Tibial nerve (tissue), 4 donors: ENCODE measurements around the gene SIRPA.

ENCODE experiments used
- EP300 ChIP-seq, 2 donors: sonication (generic); formaldehyde crosslinking; IDR thresholded peaks; one replicate each; pipeline ENCODE4 v1.6.1; 2017; ENCODE audit warnings: antibody characterized with exemption in 2 of 2, mild to moderate bottlenecking in 1 of 2
- POLR2A ChIP-seq, 2 donors: fragments of 450-650 bp; IDR thresholded peaks; one replicate each; pipeline ENCODE4 v1.6.1; 2017; ENCODE audit warnings: antibody characterized with exemption in 2 of 2, mild to moderate bottlenecking in 2 of 2, moderate library complexity in 2 of 2
- TF ChIP-seq, protein P1 (sequence below), 5 experiments: fragments of 200-600 bp in 3 of 5; fragments of 450-650 bp in 2 of 5; sonication (generic) in 3 of 5; IDR thresholded peaks; one replicate each; pipeline ENCODE4 v1.5.1; 2016 to 2019; ENCODE audit warnings: antibody characterized with exemption in 5 of 5, mild to moderate bottlenecking in 3 of 5, moderate library complexity in 2 of 5

DNA sequence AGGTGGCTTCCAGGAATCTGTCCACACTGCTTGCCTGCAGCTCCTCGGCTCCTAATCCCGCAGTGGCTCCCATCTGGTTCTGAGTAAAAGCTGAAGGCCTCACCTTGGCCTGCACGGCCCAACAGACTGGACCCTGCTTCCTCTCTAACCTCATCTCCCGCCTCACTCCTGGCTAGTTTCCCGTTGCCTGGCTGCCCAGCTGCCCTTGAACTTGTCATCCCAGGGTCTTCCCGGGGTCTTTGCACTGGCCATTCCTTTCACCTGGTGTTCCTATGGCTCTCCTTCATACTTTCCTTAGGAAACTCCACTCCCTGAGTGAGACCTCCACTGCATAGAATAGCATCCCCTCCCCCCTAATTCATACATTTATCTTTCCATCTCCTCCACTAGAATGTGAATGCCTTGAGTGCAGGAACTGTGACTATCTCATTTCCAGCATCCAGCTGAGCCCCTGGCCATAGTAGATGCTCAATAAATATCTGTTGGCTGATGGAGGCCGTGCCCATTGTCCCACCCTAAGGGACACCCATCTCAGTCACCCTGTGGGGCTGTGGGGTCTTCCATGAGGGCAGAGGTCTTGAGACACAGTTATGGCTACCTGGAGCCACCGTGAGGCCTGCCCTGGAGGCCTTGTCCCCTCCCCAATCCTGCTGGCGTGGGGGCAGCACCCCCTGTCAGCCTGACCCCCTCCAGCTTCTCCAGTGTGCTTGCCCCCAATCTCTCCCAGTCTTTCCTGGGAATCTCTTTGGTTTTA lies 9.1 kb upstream of the SIRPA start:
- TF ChIP-seq, protein P1, sequence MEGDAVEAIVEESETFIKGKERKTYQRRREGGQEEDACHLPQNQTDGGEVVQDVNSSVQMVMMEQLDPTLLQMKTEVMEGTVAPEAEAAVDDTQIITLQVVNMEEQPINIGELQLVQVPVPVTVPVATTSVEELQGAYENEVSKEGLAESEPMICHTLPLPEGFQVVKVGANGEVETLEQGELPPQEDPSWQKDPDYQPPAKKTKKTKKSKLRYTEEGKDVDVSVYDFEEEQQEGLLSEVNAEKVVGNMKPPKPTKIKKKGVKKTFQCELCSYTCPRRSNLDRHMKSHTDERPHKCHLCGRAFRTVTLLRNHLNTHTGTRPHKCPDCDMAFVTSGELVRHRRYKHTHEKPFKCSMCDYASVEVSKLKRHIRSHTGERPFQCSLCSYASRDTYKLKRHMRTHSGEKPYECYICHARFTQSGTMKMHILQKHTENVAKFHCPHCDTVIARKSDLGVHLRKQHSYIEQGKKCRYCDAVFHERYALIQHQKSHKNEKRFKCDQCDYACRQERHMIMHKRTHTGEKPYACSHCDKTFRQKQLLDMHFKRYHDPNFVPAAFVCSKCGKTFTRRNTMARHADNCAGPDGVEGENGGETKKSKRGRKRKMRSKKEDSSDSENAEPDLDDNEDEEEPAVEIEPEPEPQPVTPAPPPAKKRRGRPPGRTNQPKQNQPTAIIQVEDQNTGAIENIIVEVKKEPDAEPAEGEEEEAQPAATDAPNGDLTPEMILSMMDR (IDR thresholded peaks at IDR 0.05), result no peak
- no peak for TF ChIP-seq POLR2A (IDR thresholded peaks at IDR 0.05)
- TF ChIP-seq EP300 (IDR thresholded peaks at IDR 0.05), result no peak
